Measurements from ENCODE around the gene CD300LG.

GRCh38 chr17:43834106-43834505 is 12.9 kb upstream of the CD300LG start:
- TF ChIP-seq CTCF (IDR thresholded peaks at IDR 0.05), result no peak
- no peak for TF ChIP-seq POLR2AphosphoS5 (IDR thresholded peaks at IDR 0.05)

All from suprapubic skin (tissue), 3 donors.